22Rv1 (cell line): Measurements from ENCODE around the gene KIAA0825.

Experiments used
- H3K27ac ChIP-seq: fragments of 450-650 bp; 2 replicates; pipeline ENCODE4 v1.5.1; 2017
- CTCF ChIP-seq: fragments of 450-650 bp; IDR thresholded peaks from 2 replicates; pipeline ENCODE4 v1.5.1; 2017; ENCODE audit warnings: mild to moderate bottlenecking
- ZFX ChIP-seq: fragments of 450-650 bp; IDR thresholded peaks from 2 replicates; pipeline ENCODE4 v1.6.1; 2017; ENCODE audit warnings: antibody characterized with exemption, borderline replicate concordance

The KIAA0825 gene

DNA sequence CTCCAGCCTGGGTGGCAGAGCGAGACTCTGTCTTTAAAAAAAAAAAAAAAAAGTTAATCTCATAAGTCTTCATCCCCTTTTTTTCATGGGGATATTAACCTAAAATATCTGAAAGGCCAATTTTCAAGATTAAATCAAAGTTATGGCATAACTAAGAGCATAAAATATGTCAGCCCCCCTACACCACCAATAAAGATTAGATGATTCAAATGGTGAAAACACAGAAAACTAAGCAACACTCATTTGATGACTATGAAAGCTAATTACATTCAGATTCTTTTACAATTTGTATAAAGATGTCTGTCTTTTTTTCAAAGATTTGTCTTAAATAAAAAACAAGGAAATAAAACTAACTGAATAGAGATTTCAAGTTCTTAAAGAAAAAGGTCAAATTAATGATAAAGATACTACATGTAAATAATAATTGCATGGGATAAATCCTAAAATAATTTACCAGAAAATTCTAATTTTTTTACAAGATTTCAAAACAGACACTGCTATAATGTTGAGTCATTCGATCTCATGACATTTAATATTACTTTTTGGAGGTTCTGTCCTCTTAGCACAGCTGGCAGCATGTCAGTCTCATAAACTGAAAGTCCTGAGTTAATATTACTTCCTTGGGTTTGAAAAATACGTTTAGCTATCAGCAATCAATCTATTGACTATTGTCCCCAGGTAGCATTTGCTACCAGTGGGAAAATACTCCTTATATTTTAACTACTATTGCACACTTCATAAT is 112.9 kb downstream of the KIAA0825 start:
- no peak overlapping the region for H3K27ac ChIP-seq
- no peak for TF ChIP-seq ZFX
- no peak for TF ChIP-seq CTCF

DNA sequence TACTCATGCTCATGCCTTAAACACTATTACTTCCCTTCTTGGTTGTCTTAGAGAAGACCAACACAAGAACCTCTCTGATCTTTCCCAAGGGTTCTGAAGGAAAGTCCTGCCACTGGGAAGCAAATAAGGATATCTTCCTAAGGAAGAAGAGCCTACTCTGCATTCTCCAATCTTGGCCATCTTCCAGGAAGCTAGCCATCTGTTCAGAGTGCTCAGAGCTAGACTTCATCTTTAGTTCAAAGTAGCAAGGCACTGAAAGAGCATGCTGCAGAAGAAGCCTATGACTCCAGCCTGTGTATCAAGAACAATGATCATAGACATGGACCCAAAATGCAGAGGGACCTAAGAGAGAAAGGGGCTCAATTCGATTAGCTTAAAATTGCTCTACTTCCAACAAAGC is 114.7 kb downstream of the KIAA0825 start:
- H3K27ac ChIP-seq: no peak overlapping the region
- no peak for TF ChIP-seq ZFX
- no peak for TF ChIP-seq CTCF

DNA sequence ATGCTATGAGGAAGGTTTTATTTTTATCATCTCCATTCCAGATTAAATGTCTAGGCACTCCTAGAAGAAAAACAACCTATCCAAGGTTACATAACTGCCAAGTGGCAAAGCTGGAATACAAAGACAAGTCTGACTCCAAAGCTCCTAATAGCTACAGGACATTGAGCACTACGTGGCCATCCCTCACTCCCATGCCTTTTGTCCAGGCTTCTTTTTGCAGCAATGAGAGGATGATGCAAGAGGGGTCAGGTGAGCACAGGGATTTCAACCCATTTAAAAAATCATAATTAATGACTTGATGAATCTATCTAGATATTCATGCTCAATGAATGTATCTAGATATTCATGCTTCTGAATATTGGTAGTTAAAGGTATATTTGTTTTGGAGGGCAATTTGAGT is 117.0 kb downstream of the KIAA0825 start:
- no peak overlapping the region for H3K27ac ChIP-seq
- TF ChIP-seq ZFX: no peak
- no peak for TF ChIP-seq CTCF

GRCh38 chr5:94499806-94500205 is 118.6 kb downstream of the KIAA0825 start:
- no peak for TF ChIP-seq ZFX
- no peak for TF ChIP-seq CTCF
- H3K27ac ChIP-seq: no peak overlapping the region

GRCh38 chr5:94498199-94498598 is 120.2 kb downstream of the KIAA0825 start:
- TF ChIP-seq ZFX (no peak), CTCF (no peak)
- H3K27ac ChIP-seq: no peak overlapping the region

DNA sequence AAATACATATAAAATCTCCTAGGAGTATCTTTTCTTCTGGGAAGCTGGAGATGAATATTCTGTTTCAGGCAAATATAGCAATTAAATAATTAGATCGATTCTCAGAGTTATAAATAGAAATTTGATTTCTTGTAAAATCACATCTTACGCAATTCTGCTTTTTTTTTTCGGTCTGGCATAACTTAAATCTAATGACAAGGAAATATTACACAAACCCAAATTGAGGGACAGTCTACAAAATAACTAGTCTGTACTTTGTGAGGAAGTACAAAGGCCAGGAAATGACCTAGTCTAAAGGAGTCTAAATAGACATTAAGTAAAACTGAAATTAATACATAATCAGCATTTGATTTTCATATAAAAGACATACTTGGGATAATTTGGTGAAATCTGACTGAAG is 133.3 kb downstream of the KIAA0825 start:
- no peak for TF ChIP-seq CTCF
- no peak for TF ChIP-seq ZFX
- H3K27ac ChIP-seq: no peak overlapping the region

- TF ChIP-seq ZFX: no peak
- TF ChIP-seq CTCF: no peak
- H3K27ac ChIP-seq: no peak overlapping the region
Measured at GRCh38 chr5:94481059-94481458, 137.3 kb downstream of the KIAA0825 start.
